ENCODE data around the gene ADPRM.
"Not testable (repeated sequence)": the region's sequence is repeated elsewhere in the genome, so short reads cannot be mapped to it uniquely, and the experiment has no call there.

The ADPRM gene, protein sequence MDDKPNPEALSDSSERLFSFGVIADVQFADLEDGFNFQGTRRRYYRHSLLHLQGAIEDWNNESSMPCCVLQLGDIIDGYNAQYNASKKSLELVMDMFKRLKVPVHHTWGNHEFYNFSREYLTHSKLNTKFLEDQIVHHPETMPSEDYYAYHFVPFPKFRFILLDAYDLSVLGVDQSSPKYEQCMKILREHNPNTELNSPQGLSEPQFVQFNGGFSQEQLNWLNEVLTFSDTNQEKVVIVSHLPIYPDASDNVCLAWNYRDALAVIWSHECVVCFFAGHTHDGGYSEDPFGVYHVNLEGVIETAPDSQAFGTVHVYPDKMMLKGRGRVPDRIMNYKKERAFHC

GRCh38 chr17:10697092-10698081, at the start of gene ADPRM, which contains the start of gene SCO1:
Gene ADPRM (plus strand): TSS chr17:10697594. CDS start chr17:10704927, 7,333 bp downstream.
Gene SCO1 (minus strand): TSS chr17:10697533. CDS start chr17:10697507, 26 bp downstream.
- peak; percentile 80 to 84 for DNase-seq (ENCODE audit: low read depth in 2 of 2)

DNA sequence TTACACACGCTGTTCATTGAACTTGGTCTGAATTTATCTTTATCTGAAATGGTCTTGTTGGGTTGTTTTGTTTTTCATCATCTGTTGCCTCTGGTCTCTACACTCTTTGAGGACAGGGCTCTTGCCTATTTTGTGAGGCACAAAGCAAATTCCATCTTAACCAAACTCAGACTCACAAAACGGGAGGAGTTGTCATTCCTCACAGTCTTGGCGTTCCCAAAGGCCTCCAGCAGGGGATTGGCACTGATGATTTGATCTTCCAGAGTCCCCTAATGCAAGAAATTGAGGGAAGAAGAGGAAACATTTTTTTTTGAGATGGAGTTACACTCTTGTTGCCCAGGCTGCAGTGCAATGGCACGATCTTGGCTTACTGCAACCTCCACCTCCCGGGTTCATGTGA, 49.0 kb upstream of the ADPRM start:
- no peak for DNase-seq (ENCODE audit: low read depth in 2 of 2)

DNA sequence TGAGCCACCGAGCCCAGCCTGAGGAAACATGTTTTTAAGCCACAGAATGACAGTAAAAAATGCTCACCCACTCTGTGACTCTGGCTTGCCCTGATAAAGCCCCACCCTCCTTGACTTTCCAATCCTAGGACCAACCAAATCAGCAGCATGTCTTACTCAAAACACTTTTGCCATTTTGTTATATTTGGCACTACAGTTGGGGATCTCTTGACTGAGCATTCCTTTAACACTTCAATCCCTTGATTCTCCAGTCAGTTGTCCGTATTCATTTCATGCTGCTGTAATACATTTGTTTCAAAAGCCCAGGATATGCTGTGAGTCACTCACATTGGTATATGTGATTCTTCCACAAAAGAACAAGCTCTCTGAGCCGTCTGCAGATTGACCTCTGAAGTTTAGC, 48.4 kb upstream of the ADPRM start:
- no peak for DNase-seq (ENCODE audit: low read depth in 2 of 2)

DNA sequence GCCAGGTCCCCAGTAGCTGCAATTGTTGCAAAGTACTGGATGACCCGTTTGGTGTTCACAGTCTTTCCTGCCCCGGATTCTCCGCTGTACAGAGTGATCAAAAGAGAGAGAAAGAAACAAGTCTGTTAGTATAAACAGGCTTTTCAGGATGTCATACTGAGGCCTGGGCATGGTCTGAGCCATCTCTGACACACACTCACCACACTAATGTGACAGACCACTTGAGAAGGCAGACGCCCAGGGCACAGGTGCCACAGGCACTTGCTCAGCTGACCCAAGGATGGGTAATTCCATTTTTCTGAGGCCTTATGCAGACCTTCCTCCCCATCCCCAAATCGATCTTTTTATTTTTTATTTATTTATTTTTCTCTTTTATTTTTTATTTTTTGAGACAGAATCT, 47.8 kb upstream of the ADPRM start:
- DNase-seq (ENCODE audit: low read depth in 2 of 2) = no peak

GRCh38 chr17:10651927-10652326, 45.5 kb upstream of the ADPRM start:
- DNase-seq (ENCODE audit: low read depth in 2 of 2) = no peak

DNA sequence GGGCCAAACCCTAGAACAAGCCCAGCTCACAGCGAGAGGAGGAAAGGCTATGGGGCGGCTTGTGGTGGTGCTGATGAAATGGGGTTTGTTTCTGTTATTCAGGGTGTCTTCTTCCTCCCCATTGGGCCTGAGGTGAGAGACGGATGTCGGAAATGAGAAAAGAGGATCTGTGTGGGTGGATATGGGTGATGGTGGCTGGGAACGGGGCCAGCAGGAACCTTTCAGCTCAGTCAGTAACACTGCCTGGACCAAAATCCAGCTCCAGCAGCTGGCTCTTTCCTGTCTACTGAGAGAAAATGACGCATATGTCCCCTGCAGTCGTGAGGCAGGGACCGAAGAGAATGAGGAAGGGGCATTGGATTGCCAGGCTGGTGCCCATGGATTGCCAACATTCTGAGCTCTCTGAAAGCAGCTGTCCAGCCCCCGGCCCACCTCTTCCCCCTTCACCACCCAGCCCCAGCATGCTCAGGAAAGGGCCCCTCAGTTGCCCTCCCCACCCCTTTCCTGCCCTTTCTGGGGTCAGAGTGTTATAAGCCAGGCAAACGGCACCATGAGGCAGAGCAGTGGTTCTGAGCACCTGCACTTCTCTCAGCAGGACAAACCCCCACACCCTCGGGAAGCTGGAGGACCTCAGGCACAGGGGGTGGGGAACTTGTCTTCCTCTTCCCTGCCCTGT, 44.3 kb upstream of the ADPRM start:
- DNase-seq (ENCODE audit: low read depth in 2 of 2) = no peak

- DNase-seq (ENCODE audit: low read depth in 2 of 2) = no peak
Observed at GRCh38 chr17:10653987-10654386, 43.4 kb upstream of the ADPRM start.

DNA sequence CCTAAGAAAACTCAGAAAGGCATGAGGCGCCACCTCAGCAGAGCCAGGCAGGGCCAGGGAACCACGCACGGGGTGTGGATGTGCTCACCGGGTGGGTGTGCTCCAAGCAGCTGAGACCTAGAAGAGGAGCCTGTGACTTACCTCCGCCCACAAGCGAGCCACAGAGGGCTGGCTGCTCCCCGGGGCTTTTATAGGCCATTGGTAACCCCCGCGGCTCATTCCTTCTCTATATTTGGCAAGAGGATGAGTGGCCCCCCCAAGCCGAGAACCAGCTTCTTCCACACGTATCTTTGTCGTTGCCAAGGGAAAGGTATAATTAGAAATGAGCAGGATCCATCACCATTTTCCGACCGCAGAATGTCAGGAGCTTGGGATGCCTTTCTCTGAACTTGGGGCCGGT, 40.2 kb upstream of the ADPRM start, which contains the start of gene MYH3:
Gene MYH3, minus strand, starts transcription at position 162 of the 400 bp plus-strand sequence. CDS start 2,245 bp downstream, outside the sequence.
- no peak for DNase-seq (ENCODE audit: low read depth in 2 of 2)

- no peak for DNase-seq (ENCODE audit: low read depth in 2 of 2)
Observed at GRCh38 chr17:10657879-10658278, 39.5 kb upstream of the ADPRM start.

DNA sequence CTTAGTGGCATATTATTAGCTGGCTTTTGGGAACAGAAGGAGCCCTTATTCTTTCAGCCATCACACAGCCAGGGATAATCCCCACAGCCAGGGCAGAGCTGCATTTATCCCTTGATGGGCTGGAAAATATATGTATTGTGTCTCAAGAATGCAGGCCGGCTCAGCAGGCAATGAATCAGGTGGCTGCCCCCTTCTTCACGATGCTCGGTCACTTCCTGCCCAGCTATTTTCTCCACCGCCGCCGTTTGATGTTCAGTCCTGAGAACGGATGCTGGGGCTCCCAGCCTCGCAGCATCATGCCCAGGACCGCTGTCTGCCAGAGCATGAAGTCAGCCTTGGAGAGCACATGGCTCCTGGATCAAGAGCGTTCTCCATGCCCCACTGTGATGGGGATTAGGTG, 36.0 kb upstream of the ADPRM start:
- DNase-seq (ENCODE audit: low read depth in 2 of 2) = no peak

DNA sequence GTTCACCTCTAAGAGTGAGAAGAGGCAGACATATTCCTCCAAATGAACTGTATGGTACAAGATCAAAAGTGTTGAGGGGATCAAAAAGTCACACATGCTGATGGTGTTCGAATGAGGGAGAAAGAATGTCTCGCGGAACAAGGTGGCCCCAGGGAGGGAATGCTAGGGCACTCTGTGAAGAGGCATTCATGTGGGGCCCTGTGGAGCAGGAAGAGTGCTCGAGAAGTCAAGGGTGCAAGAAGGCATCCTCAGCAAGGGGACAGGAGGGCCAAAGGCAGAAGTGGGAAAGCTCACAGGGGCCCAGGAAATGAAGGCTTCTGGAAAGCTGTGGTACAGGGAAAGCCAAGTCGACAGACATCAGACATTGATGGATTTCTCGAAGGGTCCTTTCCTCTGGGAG, 34.2 kb upstream of the ADPRM start:
- DNase-seq (ENCODE audit: low read depth in 2 of 2) = no peak

DNA sequence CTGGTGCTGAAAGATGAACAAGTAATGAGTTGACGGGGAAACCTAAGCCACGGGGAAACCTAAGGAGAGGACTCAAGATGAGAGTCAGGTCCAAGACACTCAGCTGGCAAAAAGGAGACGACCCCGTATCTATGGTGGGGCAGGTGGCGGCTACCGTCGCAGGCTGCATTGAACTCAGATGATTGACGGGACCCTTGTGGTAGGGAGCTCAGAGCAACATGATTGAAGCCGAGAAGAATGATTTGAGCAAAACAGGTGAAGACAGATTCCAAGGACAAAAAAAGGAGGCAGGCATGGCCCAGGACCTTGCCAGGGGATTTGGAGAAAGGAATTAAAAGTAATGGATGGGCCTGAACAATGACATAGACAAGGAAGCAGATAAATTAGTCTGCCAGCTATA, 32.8 kb upstream of the ADPRM start:
- DNase-seq (ENCODE audit: low read depth in 2 of 2) = no peak

- no peak for DNase-seq (ENCODE audit: low read depth in 2 of 2)
Observed at GRCh38 chr17:10666906-10667305, 30.5 kb upstream of the ADPRM start.

DNA sequence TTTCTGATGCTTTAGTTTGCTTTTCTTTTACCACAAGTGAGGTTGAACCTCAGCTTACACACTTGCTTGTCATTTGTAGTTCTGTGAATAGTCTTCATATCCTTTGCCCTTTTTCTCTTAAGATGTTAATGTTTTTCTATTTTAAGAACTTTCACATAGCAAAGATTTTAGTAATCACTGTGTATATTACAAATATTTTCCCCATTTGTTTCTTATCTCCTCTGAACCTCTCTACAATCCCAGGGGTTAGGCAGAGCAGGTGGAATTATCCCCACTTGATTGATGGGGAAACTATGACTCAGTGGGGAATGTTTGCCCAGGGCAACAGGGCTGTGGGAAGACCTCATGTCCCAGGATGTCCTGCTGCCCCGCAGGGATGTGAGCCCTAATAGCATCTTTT, 28.6 kb upstream of the ADPRM start:
- no peak for DNase-seq (ENCODE audit: low read depth in 2 of 2)

DNA sequence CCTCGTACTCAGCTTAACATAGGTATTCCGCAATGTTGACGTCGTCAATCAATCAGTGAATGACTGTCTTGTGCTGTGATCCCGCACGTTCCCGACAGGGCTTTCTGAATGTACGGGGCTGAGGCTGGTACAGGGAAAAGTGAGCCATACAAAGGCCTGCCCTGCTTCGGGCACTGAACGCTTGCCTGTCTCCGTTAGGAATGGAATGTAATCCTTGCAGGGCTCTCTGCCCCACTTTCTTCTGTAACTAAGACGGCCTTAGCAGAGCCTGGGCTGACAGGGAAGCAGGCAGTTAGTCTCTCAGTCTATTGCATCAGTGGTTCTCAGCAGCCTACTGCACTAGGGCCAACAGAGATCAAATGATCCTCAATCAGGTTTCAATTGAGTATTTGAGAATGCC, 24.1 kb upstream of the ADPRM start:
- no peak for DNase-seq (ENCODE audit: low read depth in 2 of 2)

DNA sequence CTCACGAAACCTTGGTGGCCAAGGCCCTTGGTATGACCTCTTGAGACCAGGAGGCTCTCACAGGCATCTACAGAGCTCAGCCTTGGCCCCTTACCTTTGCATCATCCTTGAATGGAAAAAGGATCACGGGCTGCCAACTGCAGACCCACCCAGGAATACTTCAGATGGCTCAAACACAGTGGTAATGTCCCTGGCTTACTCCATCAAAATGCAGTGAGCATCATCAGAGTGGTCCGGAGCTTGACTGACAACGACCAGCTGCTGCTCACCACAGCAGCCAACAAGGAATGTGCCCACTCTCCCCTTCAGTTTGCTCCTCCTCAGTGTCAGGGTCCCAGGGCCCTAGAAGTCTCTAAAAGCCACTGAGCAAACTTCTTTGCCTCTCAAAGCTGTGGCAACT, 22.7 kb upstream of the ADPRM start:
- no peak for DNase-seq (ENCODE audit: low read depth in 2 of 2)

GRCh38 chr17:10681866-10682446, 15.4 kb upstream of the ADPRM start:
- DNase-seq (ENCODE audit: low read depth in 2 of 2) = no peak

GRCh38 chr17:10683853-10684252, 13.5 kb upstream of the ADPRM start:
- no peak for DNase-seq (ENCODE audit: low read depth in 2 of 2)

DNA sequence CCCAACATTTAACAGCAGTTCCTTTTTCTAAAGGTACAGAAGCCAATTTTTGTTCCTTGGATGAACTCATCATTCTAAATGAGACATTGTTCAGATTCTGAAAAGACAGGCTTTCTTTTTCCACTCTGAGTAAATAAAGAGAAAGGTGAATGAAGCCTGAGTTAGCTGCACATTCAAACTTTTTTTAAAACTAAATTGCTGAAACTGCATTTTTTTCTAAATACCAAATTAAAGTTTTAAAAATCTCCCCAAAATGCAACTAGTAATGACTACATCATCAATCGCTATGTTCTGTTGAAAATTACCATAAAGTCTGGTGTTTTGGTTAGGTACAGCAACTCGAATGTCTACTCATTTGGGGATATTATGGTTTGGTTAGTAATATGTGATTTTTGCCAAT, 9.9 kb upstream of the ADPRM start:
- no peak for DNase-seq (ENCODE audit: low read depth in 2 of 2)

DNA sequence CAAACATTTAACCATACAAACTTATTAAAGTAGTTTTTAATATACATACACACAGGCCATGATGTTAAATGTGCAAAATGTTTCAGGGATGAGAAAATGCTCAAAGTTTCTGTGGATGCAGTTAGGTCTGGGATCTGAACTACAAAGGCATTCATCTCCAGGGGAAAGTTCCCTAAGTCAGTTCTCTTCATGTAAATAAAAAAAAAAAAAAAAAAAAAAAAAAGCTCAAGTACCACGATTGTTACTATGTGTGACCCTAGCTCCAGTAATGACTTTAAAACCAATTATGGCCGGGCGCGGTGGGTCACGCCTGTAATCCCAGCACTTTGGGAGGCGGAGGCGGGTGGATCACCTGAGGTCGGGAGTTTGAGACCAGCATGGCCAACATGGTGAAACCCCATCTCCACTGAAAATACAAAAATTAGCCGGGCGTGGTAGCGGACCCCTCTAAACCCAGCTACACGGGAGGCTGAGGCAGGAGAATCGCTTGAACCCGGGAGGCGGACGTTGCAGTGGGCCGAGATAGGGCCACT, 1.5 kb upstream of the ADPRM start:
- not testable (repeated sequence) for DNase-seq (ENCODE audit: low read depth in 2 of 2)

- DNase-seq (ENCODE audit: low read depth in 2 of 2) = no peak
Observed at GRCh38 chr17:10698096-10698818, 863 bp downstream of the ADPRM start.
